Measurements from ENCODE around the gene TSPOAP1.

DNA sequence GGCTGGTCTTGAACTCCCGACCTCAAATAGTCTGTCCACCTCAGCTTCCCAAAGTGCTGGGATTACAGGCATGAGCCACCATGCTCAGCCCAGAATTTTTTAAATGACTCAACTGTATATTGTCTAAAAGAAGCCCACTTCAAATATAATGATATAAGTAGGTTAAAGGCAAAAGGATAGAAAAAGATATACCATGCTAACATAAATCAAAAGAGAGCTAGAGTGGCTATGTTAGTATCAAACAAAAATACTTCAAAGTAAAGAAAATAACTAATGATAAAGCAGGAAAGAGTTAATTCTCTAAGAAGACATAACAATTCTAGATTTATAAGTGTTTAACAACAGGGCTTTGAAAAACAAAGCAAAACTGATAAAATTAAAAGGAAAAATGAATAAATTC, 34.6 kb downstream of the TSPOAP1 start:
- TF ChIP-seq, protein P1, sequence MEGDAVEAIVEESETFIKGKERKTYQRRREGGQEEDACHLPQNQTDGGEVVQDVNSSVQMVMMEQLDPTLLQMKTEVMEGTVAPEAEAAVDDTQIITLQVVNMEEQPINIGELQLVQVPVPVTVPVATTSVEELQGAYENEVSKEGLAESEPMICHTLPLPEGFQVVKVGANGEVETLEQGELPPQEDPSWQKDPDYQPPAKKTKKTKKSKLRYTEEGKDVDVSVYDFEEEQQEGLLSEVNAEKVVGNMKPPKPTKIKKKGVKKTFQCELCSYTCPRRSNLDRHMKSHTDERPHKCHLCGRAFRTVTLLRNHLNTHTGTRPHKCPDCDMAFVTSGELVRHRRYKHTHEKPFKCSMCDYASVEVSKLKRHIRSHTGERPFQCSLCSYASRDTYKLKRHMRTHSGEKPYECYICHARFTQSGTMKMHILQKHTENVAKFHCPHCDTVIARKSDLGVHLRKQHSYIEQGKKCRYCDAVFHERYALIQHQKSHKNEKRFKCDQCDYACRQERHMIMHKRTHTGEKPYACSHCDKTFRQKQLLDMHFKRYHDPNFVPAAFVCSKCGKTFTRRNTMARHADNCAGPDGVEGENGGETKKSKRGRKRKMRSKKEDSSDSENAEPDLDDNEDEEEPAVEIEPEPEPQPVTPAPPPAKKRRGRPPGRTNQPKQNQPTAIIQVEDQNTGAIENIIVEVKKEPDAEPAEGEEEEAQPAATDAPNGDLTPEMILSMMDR (IDR thresholded peaks at IDR 0.05; ENCODE audit: insufficient read depth, low read depth, low read length): no peak
- TF ChIP-seq EZH2 (IDR thresholded peaks at IDR 0.05; ENCODE audit: insufficient read depth, low read length): no peak
